T-helper 22 cell (primary cell): Measurements from ENCODE around the gene FOXK1.
"Not testable (repeated sequence)": the region's sequence is repeated elsewhere in the genome, so short reads cannot be mapped to it uniquely, and the experiment has no call there.

Source experiments
- DNase-seq: peaks from one replicate; pipeline ENCODE4 v3.0.0-alpha.2; 2020; ENCODE audit warnings: low read depth

FOXK1 gene

GRCh38 chr7:4667776-4668509 is 14.2 kb upstream of the FOXK1 start:
- no peak for DNase-seq

- DNase-seq = no peak
These were observed 13.6 kb upstream of the FOXK1 start for GRCh38 chr7:4668510-4668847.

GRCh38 chr7:4670791-4671190 is 11.3 kb upstream of the FOXK1 start:
- DNase-seq = no peak

GRCh38 chr7:4675771-4676367 is 6.2 kb upstream of the FOXK1 start:
- no peak for DNase-seq

- not testable (repeated sequence) for DNase-seq
These were observed 4.6 kb upstream of the FOXK1 start for GRCh38 chr7:4677518-4677917.

- peak; percentile 2 for DNase-seq
These were observed 760 bp upstream of the FOXK1 start for GRCh38 chr7:4681218-4681851.

- peak; percentile 19 for DNase-seq
These were observed 537 bp downstream of the FOXK1 start for GRCh38 chr7:4682621-4683042.

GRCh38 chr7:4683043-4683883 is 1.2 kb downstream of the FOXK1 start:
- DNase-seq = peak; percentile 4

- DNase-seq = peak; percentile 29
These were observed 1.9 kb downstream of the FOXK1 start for GRCh38 chr7:4683884-4684565.

- no peak for DNase-seq
These were observed 2.8 kb downstream of the FOXK1 start for GRCh38 chr7:4684846-4685245.

GRCh38 chr7:4685676-4686075 is 3.6 kb downstream of the FOXK1 start:
- DNase-seq = not testable (repeated sequence)

- no peak for DNase-seq
These were observed 5.9 kb downstream of the FOXK1 start for GRCh38 chr7:4687956-4688355.

- DNase-seq = no peak
These were observed 7.1 kb downstream of the FOXK1 start for GRCh38 chr7:4689151-4689550.

- DNase-seq = no peak
These were observed 7.6 kb downstream of the FOXK1 start for GRCh38 chr7:4689668-4690067.

- DNase-seq = no peak
These were observed 9.1 kb downstream of the FOXK1 start for GRCh38 chr7:4690953-4691856.

- no peak for DNase-seq
These were observed 10.0 kb downstream of the FOXK1 start for GRCh38 chr7:4692055-4692454.

- DNase-seq = not testable (repeated sequence)
These were observed 10.5 kb downstream of the FOXK1 start for GRCh38 chr7:4692622-4693021.

- no peak for DNase-seq
These were observed 11.1 kb downstream of the FOXK1 start for GRCh38 chr7:4693152-4693551.

- no peak for DNase-seq
These were observed 11.7 kb downstream of the FOXK1 start for GRCh38 chr7:4693749-4694148.

GRCh38 chr7:4694305-4694704 is 12.2 kb downstream of the FOXK1 start:
- no peak for DNase-seq

- no peak for DNase-seq
These were observed 16.7 kb downstream of the FOXK1 start for GRCh38 chr7:4698707-4699275.
